ENCODE data around the gene IGSF9B.
"Not testable (repeated sequence)": the region's sequence is repeated elsewhere in the genome, so short reads cannot be mapped to it uniquely, and the experiment has no call there.

IGSF9B gene

GRCh38 chr11:133956650-133957633, at the start of gene IGSF9B:
IGSF9B (minus strand) TSS chr11:133956968; CDS start chr11:133956754, 214 bp downstream.
- peak; percentile 76 to 91 (median 83) for DNase-seq (ENCODE audit: low read depth in 4 of 4, low spot score in 1 of 4)

GRCh38 chr11:134004496-134005172, 47.9 kb upstream of the IGSF9B start:
- DNase-seq (ENCODE audit: low read depth in 4 of 4, low spot score in 1 of 4), result no peak

- no peak for DNase-seq (ENCODE audit: low read depth in 4 of 4, low spot score in 1 of 4)
Observed at GRCh38 chr11:134003792-134004495, 47.2 kb upstream of the IGSF9B start.

GRCh38 chr11:134002819-134003218, 46.1 kb upstream of the IGSF9B start:
- not testable (repeated sequence) for DNase-seq (ENCODE audit: low read depth in 4 of 4, low spot score in 1 of 4)

- DNase-seq (ENCODE audit: low read depth in 4 of 4, low spot score in 1 of 4), result not testable (repeated sequence)
Observed at GRCh38 chr11:134002338-134002737, 45.6 kb upstream of the IGSF9B start.

GRCh38 chr11:134001596-134001995, 44.8 kb upstream of the IGSF9B start:
- DNase-seq (ENCODE audit: low read depth in 4 of 4, low spot score in 1 of 4), result no peak

- no peak for DNase-seq (ENCODE audit: low read depth in 4 of 4, low spot score in 1 of 4)
Observed at GRCh38 chr11:134001088-134001487, 44.3 kb upstream of the IGSF9B start.

- DNase-seq (ENCODE audit: low read depth in 4 of 4, low spot score in 1 of 4), result no peak
Observed at GRCh38 chr11:133999355-133999754, 42.6 kb upstream of the IGSF9B start.

- DNase-seq (ENCODE audit: low read depth in 4 of 4, low spot score in 1 of 4), result no peak
Observed at GRCh38 chr11:133997554-133997953, 40.8 kb upstream of the IGSF9B start.

- DNase-seq (ENCODE audit: low read depth in 4 of 4, low spot score in 1 of 4), result no peak
Observed at GRCh38 chr11:133996671-133997070, 39.9 kb upstream of the IGSF9B start.

- DNase-seq (ENCODE audit: low read depth in 4 of 4, low spot score in 1 of 4), result no peak
Observed at GRCh38 chr11:133995066-133995465, 38.3 kb upstream of the IGSF9B start.

- no peak for DNase-seq (ENCODE audit: low read depth in 4 of 4, low spot score in 1 of 4)
Observed at GRCh38 chr11:133993921-133994320, 37.2 kb upstream of the IGSF9B start.

GRCh38 chr11:133993107-133993506, 36.3 kb upstream of the IGSF9B start:
- DNase-seq (ENCODE audit: low read depth in 4 of 4, low spot score in 1 of 4), result no peak

- DNase-seq (ENCODE audit: low read depth in 4 of 4, low spot score in 1 of 4), result no peak
Observed at GRCh38 chr11:133992121-133992520, 35.4 kb upstream of the IGSF9B start.

GRCh38 chr11:133991101-133991500, 34.3 kb upstream of the IGSF9B start:
- DNase-seq (ENCODE audit: low read depth in 4 of 4, low spot score in 1 of 4), result no peak

GRCh38 chr11:133990501-133990900, 33.7 kb upstream of the IGSF9B start:
- DNase-seq (ENCODE audit: low read depth in 4 of 4, low spot score in 1 of 4), result no peak

GRCh38 chr11:133988686-133989410, 32.1 kb upstream of the IGSF9B start:
- no peak for DNase-seq (ENCODE audit: low read depth in 4 of 4, low spot score in 1 of 4)

- no peak for DNase-seq (ENCODE audit: low read depth in 4 of 4, low spot score in 1 of 4)
Observed at GRCh38 chr11:133987171-133987570, 30.4 kb upstream of the IGSF9B start.

- no peak for DNase-seq (ENCODE audit: low read depth in 4 of 4, low spot score in 1 of 4)
Observed at GRCh38 chr11:133985981-133986944, 29.5 kb upstream of the IGSF9B start.

GRCh38 chr11:133984828-133985227, 28.1 kb upstream of the IGSF9B start:
- DNase-seq (ENCODE audit: low read depth in 4 of 4, low spot score in 1 of 4), result no peak
